Right lobe of liver (tissue), 6 donors: Measurements from ENCODE around the gene STAMBPL1. TPM values are rescaled to one million over a fixed set of nuclear protein-coding genes. Genes with fewer than 3 reads are reported as not detected.

ENCODE experiments used
- ATAC-seq, 4 donors: fragments of 200-7000 bp; cut with Tn5 transposase; one replicate each; pipeline ENCODE4 v1.9.1; 2020; ENCODE audit warnings: mild to moderate bottlenecking in 4 of 4, moderate library complexity in 4 of 4
- DNase-seq, 3 donors: peaks; one replicate each; pipeline ENCODE4 v3.0.0-alpha.2; 2020
- H3K27ac ChIP-seq, 3 donors: fragments of 200-600 bp; one replicate each; pipeline ENCODE4 v1.8.0; 2022
- H3K27me3 ChIP-seq, 2 donors: fragments of 200-600 bp; one replicate each; pipeline ENCODE4 v1.8.0; 2022
- H3K36me3 ChIP-seq, 4 donors: fragments of 200-600 bp; sonication (generic) in 1 of 4; one replicate each; pipeline versions ENCODE4 v1.5.1 to v1.8.0; 2017 to 2022; ENCODE audit warnings: control low read depth in 1 of 4
- H3K4me1 ChIP-seq, 4 donors: fragments of 200-600 bp; sonication (generic) in 1 of 4; one replicate each; pipeline versions ENCODE4 v1.5.1 to v1.8.0; 2017 to 2022; ENCODE audit warnings: control low read depth in 1 of 4
- H3K4me3 ChIP-seq, 3 donors: fragments of 200-600 bp; one replicate each; pipeline ENCODE4 v1.8.0; 2022
- H3K9me3 ChIP-seq, 4 donors: fragments of 200-600 bp; sonication (generic) in 1 of 4; one replicate each; pipeline versions ENCODE4 v1.5.1 to v1.8.0; 2017 to 2022; ENCODE audit warnings: control low read depth in 1 of 4
- CTCF ChIP-seq, 4 donors: fragments of 200-600 bp in 3 of 4; fragments of 450-650 bp in 1 of 4; IDR thresholded peaks; one replicate each; pipeline versions ENCODE4 v1.5.1 to v1.8.0; 2016 to 2022; ENCODE audit warnings: antibody characterized with exemption in 4 of 4, mild to moderate bottlenecking in 2 of 4
- POLR2A ChIP-seq: fragments of 450-650 bp; IDR thresholded peaks from one replicate; pipeline ENCODE4 v1.6.1; 2017; ENCODE audit warnings: antibody characterized with exemption, mild to moderate bottlenecking
- WGBS: methylation state at CpG from one replicate; pipeline ENCODE4 v1.1.6; 2018; ENCODE audit warnings: low coverage, low lambda C conversion rate; ENCODE audit not compliant: insufficient coverage; ENCODE audit errors: missing lambda C conversion rate; 5-methylcytosine and 5-hydroxymethylcytosine counted together
- intact Hi-C, 2 donors: fragments of 100-400 bp; cut with DNase I; formaldehyde crosslinking; loops; one replicate each; pipeline versions ENCODE4 v1.11.2 to v1.14.1; 2022
- total RNA-seq, 6 experiments: library from RNA; depleted of rRNA in 2 of 6; stranded (reverse); fragments of >200 nt in 2 of 6; fragmentation: NEBNext Ultra II Directional in 3 of 6; extraction: Animal tissue kit (Norgen Biotek cat#: 25700) in 3 of 6; gene quantifications; one replicate each; pipeline versions ENCODE4 v1.1.0 to v1.2.4, GENCODE V29; 2016 to 2023
- donor health status: DM: no; HTN: yes; CAD: no.
- donor health status: DM: no; HTN: no; CAD: no.
- donor health status: DM: no; HTN: no; CAD: no.
- donor health status: DM: no; HTN: yes; CAD: no.
- donor health status: DM: no; HTN: yes; CAD: no.

Gene STAMBPL1
- total RNA-seq, 6 experiments from 2014 or later: 0.66 to 8.0 (median 4.2) TPM

DNA sequence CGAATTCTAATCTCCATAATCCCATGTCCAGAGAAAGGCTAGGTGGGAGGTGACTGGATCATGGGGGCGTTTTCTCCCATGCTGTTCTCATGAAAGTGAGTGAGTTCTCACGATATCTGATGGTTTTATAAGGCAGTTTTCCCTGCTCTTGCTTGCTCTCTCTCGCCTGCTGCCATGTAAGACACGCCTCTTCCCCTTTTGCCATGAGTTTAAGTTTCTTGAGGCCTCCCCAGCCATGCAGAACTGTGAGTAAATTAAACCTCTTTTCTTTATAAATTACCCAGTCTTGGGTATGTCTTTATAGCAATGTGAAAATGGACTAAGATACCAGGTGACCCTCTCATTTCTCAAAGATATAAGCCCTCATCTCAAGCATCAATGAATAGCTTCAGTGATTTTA, 73.6 kb downstream of the STAMBPL1 start:
- H3K27ac ChIP-seq: no peak overlapping the region

DNA sequence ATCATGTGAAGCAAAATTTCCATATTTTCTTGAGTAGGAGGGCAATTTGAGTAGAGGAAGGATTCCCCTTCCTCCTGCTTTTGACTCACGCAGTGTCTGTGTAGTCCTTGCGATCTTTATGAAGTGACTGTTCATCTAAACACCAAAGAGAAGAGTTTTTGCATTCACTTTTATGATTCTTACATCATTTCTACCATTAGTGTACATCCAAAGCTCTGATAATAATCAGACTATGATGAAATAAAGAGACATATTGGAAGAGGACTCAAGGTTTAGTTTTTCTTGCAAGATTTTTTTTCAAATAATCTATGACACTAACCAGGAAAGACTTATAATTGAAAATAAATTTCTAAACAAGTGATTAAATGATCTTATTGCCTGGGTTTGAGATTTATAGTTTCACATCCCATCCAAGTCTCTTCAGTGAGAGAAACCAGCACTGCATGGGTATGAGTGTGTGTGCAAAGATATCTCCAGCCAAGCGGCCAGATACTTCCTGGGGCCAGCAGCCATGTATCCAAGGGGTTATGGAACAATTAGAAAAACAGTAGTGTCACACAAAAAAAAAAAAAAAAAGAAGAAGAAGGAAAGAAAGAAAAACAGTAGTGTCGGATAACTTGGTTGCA, 74.5 kb downstream of the STAMBPL1 start:
- Histone ChIP-seq H3K9me3 (no peaks in the 10 kb centered on the region), H3K4me3 (no peak overlapping the region), H3K36me3 (no peaks in the 10 kb centered on the region), H3K27me3 (no peaks in the 10 kb centered on the region), H3K27ac (no peak overlapping the region), H3K4me1 (peaks cover 0 to 7% (median 0%) of the 10 kb centered on the region in 4 donors)
- no peak for DNase-seq
- WGBS: 94% methylated on average over 4 of the region's 4 CpGs
- no peak for ATAC-seq
- intact Hi-C loops: no loop called here
- TF ChIP-seq CTCF (IDR thresholded peaks at IDR 0.05): no peak
- TF ChIP-seq POLR2A: no peak

More for the DNA sequence above, 73.6 kb downstream of the STAMBPL1 start:
- TF ChIP-seq POLR2A: no peak
- peaks cover 0 to 16% (median 2%) of the 10 kb centered on the region in 4 donors for H3K4me1 ChIP-seq
- ATAC-seq (no peak), DNase-seq (no peak)
- no peaks in the 10 kb centered on the region for H3K36me3 ChIP-seq
- 96% methylated on average over 3 of the region's 5 CpGs for WGBS
- no peaks in the 10 kb centered on the region for H3K9me3 ChIP-seq
- H3K27me3 ChIP-seq: no peaks in the 10 kb centered on the region
- intact Hi-C loops: no loop called here
- no peak overlapping the region for H3K4me3 ChIP-seq

- 67% methylated on average over 1 of the region's 1 CpG for WGBS
- Histone ChIP-seq H3K4me1 (no peaks in the 10 kb centered on the region), H3K36me3 (no peaks in the 10 kb centered on the region), H3K4me3 (no peak overlapping the region), H3K27me3 (no peaks in the 10 kb centered on the region), H3K27ac (no peak overlapping the region), H3K9me3 (no peaks in the 10 kb centered on the region)
- intact Hi-C loops: no loop called here
- DNase-seq: no peak
- no peak for TF ChIP-seq CTCF (IDR thresholded peaks at IDR 0.05)
- no peak for TF ChIP-seq POLR2A
- ATAC-seq: no peak
Measured at GRCh38 chr10:88957381-88957780, 77.3 kb downstream of the STAMBPL1 start.

- Histone ChIP-seq H3K27ac (no peak overlapping the region), H3K4me1 (no peaks in the 10 kb centered on the region), H3K36me3 (no peaks in the 10 kb centered on the region), H3K9me3 (no peaks in the 10 kb centered on the region), H3K27me3 (no peaks in the 10 kb centered on the region), H3K4me3 (no peak overlapping the region)
- TF ChIP-seq POLR2A (no peak), CTCF (IDR thresholded peaks at IDR 0.05) (no peak)
- DNase-seq (no peak), ATAC-seq (no peak)
- intact Hi-C loops: no loop called here
- WGBS: 93% methylated on average over 3 of the region's 6 CpGs
Measured at GRCh38 chr10:88958721-88959120, 78.7 kb downstream of the STAMBPL1 start.

- 82% methylated on average over 1 of the region's 1 CpG for WGBS
- no peak for ATAC-seq
- H3K4me3 ChIP-seq: no peak overlapping the region
- intact Hi-C loops: no loop called here
- H3K27me3 ChIP-seq: no peaks in the 10 kb centered on the region
- no peak overlapping the region for H3K27ac ChIP-seq
- TF ChIP-seq CTCF (IDR thresholded peaks at IDR 0.05) (no peak), POLR2A (no peak)
- no peaks in the 10 kb centered on the region for H3K9me3 ChIP-seq
- no peak for DNase-seq
- H3K36me3 ChIP-seq: no peaks in the 10 kb centered on the region
- H3K4me1 ChIP-seq: no peaks in the 10 kb centered on the region
Measured at GRCh38 chr10:88960802-88961201, 80.8 kb downstream of the STAMBPL1 start.
